ENCODE results near the gene HHIP.
"Not testable (repeated sequence)": the region's sequence is repeated elsewhere in the genome, so short reads cannot be mapped to it uniquely, and the experiment has no call there.

The HHIP gene

DNA sequence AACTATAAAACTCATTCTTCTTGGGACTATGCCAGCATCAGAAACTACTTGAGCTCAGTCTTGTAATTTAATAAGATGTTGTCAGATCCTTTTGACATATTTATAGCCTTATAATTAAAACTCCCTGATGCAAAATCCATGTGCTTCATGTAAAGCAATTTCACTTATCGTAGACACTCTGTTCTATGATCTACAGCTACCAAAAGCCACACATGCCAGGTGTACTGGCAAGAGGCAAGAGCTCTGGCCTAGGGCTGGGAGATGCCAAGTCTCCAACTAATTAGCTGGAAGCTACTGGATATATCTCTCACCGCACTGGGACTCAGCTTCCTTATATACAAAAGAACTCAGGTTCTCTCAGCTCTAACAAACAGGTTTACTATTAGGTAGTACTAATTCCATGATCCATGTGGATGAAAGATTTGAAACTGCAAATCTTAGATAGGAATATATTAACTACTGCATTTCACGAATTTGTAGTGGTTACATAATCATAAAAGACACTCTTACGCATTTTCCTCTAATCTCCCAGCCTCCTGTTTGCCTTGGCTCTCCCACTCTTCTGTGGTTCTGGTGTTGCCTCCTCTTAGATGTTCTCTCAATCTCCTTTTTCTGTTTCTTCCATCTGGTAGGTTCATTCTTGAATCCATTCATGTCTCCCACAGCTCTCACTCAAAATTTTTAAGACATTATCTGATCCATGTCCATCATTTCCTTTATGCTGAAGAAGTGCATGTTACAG is 103.0 kb downstream of the HHIP start:
- no peak overlapping the region for H3K27ac ChIP-seq
- H3K4me3 ChIP-seq (ENCODE audit: low read depth, low read length), result no peak overlapping the region
- no peak overlapping the region for H2AFZ ChIP-seq
- H3K4me2 ChIP-seq (ENCODE audit: low read length), result no peak overlapping the region
- no peaks in the 10 kb centered on the region for H3K4me1 ChIP-seq
- H3K27me3 ChIP-seq (ENCODE audit: control insufficient read depth, insufficient read depth, low read length), result no peaks in the 10 kb centered on the region
- no peaks in the 10 kb centered on the region for H3K79me2 ChIP-seq
- H3K36me3 ChIP-seq (ENCODE audit: control insufficient read depth, insufficient read depth, low read length), result no peaks in the 10 kb centered on the region
- H3K9ac ChIP-seq, result no peak overlapping the region
- H3K9me3 ChIP-seq (ENCODE audit: control insufficient read depth, low read length), result no peaks in the 10 kb centered on the region
- TF ChIP-seq, protein P1, sequence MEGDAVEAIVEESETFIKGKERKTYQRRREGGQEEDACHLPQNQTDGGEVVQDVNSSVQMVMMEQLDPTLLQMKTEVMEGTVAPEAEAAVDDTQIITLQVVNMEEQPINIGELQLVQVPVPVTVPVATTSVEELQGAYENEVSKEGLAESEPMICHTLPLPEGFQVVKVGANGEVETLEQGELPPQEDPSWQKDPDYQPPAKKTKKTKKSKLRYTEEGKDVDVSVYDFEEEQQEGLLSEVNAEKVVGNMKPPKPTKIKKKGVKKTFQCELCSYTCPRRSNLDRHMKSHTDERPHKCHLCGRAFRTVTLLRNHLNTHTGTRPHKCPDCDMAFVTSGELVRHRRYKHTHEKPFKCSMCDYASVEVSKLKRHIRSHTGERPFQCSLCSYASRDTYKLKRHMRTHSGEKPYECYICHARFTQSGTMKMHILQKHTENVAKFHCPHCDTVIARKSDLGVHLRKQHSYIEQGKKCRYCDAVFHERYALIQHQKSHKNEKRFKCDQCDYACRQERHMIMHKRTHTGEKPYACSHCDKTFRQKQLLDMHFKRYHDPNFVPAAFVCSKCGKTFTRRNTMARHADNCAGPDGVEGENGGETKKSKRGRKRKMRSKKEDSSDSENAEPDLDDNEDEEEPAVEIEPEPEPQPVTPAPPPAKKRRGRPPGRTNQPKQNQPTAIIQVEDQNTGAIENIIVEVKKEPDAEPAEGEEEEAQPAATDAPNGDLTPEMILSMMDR (IDR thresholded peaks at IDR 0.05), result no peak

GRCh38 chr4:144750348-144750747 is 104.4 kb downstream of the HHIP start:
- H3K36me3 ChIP-seq (ENCODE audit: control insufficient read depth, insufficient read depth, low read length), result no peaks in the 10 kb centered on the region
- H2AFZ ChIP-seq, result no peak overlapping the region
- no peak overlapping the region for H3K4me2 ChIP-seq (ENCODE audit: low read length)
- TF ChIP-seq, protein P1 (IDR thresholded peaks at IDR 0.05), result no peak
- H3K27ac ChIP-seq, result no peak overlapping the region
- H3K27me3 ChIP-seq (ENCODE audit: control insufficient read depth, insufficient read depth, low read length), result no peaks in the 10 kb centered on the region
- H3K4me3 ChIP-seq (ENCODE audit: low read depth, low read length), result no peak overlapping the region
- no peaks in the 10 kb centered on the region for H3K9me3 ChIP-seq (ENCODE audit: control insufficient read depth, low read length)
- H3K9ac ChIP-seq, result no peak overlapping the region
- no peaks in the 10 kb centered on the region for H3K79me2 ChIP-seq
- no peaks in the 10 kb centered on the region for H3K4me1 ChIP-seq

DNA sequence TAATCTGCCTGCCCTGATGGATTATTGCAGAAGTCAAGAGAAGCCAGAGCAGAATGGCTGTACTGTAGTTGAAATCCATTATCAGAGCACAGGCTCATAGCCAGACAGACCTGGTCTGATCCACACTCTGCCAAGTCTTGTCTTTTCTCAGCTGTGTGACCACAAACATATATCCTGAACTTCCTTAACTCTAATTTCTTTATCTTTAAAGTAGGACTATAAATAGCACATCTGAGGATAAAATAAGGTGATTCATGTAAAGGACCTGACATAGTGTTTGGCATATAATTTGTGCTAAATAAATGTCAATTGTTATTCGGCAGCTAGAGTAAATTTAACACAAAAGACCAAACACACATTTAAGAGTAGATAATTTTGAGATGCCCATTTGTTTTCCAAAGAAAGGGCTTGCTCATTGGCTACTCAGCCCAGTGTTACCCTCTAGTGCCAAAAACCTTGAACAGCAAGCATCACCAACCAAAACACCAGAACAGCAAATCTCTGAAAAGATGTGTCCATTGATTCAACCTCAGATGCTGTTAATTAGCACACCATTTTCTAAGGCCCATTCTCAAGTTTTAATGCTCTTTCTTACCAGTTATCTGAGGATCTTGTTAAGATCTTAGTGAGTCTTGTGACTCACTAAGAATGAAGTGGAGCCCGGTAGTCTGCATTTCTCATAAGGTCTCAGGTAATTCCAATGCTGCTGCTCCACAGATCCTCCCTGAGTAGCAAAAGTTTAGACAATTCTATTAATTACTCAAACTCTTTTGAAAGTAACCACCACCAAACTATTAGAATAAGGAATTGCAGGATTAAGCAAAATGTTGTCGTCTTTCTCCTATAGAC is 108.8 kb downstream of the HHIP start:
- no peaks in the 10 kb centered on the region for H3K79me2 ChIP-seq
- H3K9me3 ChIP-seq (ENCODE audit: control insufficient read depth, low read length), result no peaks in the 10 kb centered on the region
- H3K36me3 ChIP-seq (ENCODE audit: control insufficient read depth, insufficient read depth, low read length), result no peaks in the 10 kb centered on the region
- H3K27ac ChIP-seq, result no peak overlapping the region
- no peak overlapping the region for H2AFZ ChIP-seq
- no peak overlapping the region for H3K4me2 ChIP-seq (ENCODE audit: low read length)
- TF ChIP-seq, protein P1 (IDR thresholded peaks at IDR 0.05), result no peak
- H3K4me3 ChIP-seq (ENCODE audit: low read depth, low read length), result no peak overlapping the region
- no peak overlapping the region for H3K9ac ChIP-seq
- H3K27me3 ChIP-seq (ENCODE audit: control insufficient read depth, insufficient read depth, low read length), result no peaks in the 10 kb centered on the region
- no peaks in the 10 kb centered on the region for H3K4me1 ChIP-seq

- no peaks in the 10 kb centered on the region for H3K9me3 ChIP-seq (ENCODE audit: control insufficient read depth, low read length)
Observed at GRCh38 chr4:144757969-144758368, 112.0 kb downstream of the HHIP start.

GRCh38 chr4:144768809-144769208 is 122.9 kb downstream of the HHIP start:
- not testable (repeated sequence) for H3K27me3 ChIP-seq (ENCODE audit: control insufficient read depth, insufficient read depth, low read length); H3K27ac ChIP-seq; H3K4me1 ChIP-seq

More at GRCh38 chr4:144757969-144758368, 112.0 kb downstream of the HHIP start:
- Histone ChIP-seq H3K79me2 (no peaks in the 10 kb centered on the region), H2AFZ (no peak overlapping the region), H3K27me3 (ENCODE audit: control insufficient read depth, insufficient read depth, low read length) (no peaks in the 10 kb centered on the region), H3K27ac (no peak overlapping the region), H3K4me3 (ENCODE audit: low read depth, low read length) (no peak overlapping the region), H3K4me1 (no peaks in the 10 kb centered on the region), H3K9ac (no peak overlapping the region), H3K4me2 (ENCODE audit: low read length) (no peak overlapping the region), H3K36me3 (ENCODE audit: control insufficient read depth, insufficient read depth, low read length) (no peaks in the 10 kb centered on the region)
- TF ChIP-seq, protein P1 (IDR thresholded peaks at IDR 0.05), result no peak

More at GRCh38 chr4:144768809-144769208, 122.9 kb downstream of the HHIP start:
- H3K79me2 ChIP-seq; H3K4me3 ChIP-seq (ENCODE audit: low read depth, low read length); H2AFZ ChIP-seq; H3K4me2 ChIP-seq (ENCODE audit: low read length); H3K36me3 ChIP-seq (ENCODE audit: control insufficient read depth, insufficient read depth, low read length); H3K9ac ChIP-seq; H3K9me3 ChIP-seq (ENCODE audit: control insufficient read depth, low read length): not testable (repeated sequence)

Measured in parathyroid adenoma (tissue), 2 donors.